AG04449 (cell line): ENCODE measurements around the gene NANOS3.

Experiments used
- CTCF ChIA-PET: fragments of 350-600 bp; formaldehyde crosslinking; extraction: SDS; loops from one replicate; lab custom pipeline; 2021; ENCODE audit warnings: antibody characterized with exemption; lab: Yijun Ruan, JAX
- POLR2A ChIA-PET: fragments of 400-600, 350-600 bp; formaldehyde crosslinking; extraction: SDS; loops from one replicate; lab custom pipeline; 2020; ENCODE audit warnings: antibody characterized with exemption, inconsistent platforms; lab: Yijun Ruan, JAX
- DNase-seq: peaks from one replicate; pipeline ENCODE4 v3.0.0-alpha.2; 2010; ENCODE audit warnings: low read depth, low spot score
- H3K4me3 ChIP-seq: 2 replicates; pipeline ENCODE4 v1.5.1; 2011; ENCODE audit warnings: low read depth, mild to moderate bottlenecking, control low read depth, low read length
- CTCF ChIP-seq: IDR thresholded peaks from one replicate; pipeline ENCODE4 v1.5.1; 2011; ENCODE audit warnings: mild to moderate bottlenecking, moderate library complexity, low read length, control low read depth, inconsistent platforms; ENCODE audit not compliant: insufficient read depth; ENCODE audit errors: missing control alignments

NANOS3 gene

GRCh38 chr19:13833330-13834243 lies 43.3 kb upstream of the NANOS3 start:
- peak; percentile 46 for TF ChIP-seq CTCF
- CTCF ChIA-PET: interaction anchor here (1.0 to 7.0 kb wide), 7 partner anchors 13 to 60 kb away, joined by 3 to 61 read pairs (median 6); partner anchors contain the start of gene C19orf53
- no peak for DNase-seq
- no peak overlapping the region; the same call in 1 of the 2 replicates for H3K4me3 ChIP-seq
- POLR2A ChIA-PET: interaction anchor here (0.7 to 9.0 kb wide), 6 partner anchors 14 to 39 kb away, joined by 3 to 149 read pairs (median 7); partner anchors contain the start of gene ZSWIM4

GRCh38 chr19:13834244-13835069 lies 42.5 kb upstream of the NANOS3 start:
- CTCF ChIA-PET: interaction anchor here (1.0 to 7.0 kb wide), 6 partner anchors 12 to 61 kb away, joined by 3 to 61 read pairs (median 6); partner anchors contain the start of gene C19orf53
- POLR2A ChIA-PET: interaction anchor here (0.9 to 9.0 kb wide), 3 partner anchors 13 to 28 kb away, joined by 4 to 149 read pairs (median 37); no protein-coding TSS in a partner anchor
- no peak for DNase-seq
- TF ChIP-seq CTCF: no peak
- H3K4me3 ChIP-seq: no peak overlapping the region; the same call in 1 of the 2 replicates

- POLR2A ChIA-PET: interaction anchor here (0.9 to 9.0 kb wide), 10 partner anchors 9 to 62 kb away, joined by 3 to 149 read pairs (median 6); partner anchors contain the start of genes C19orf53 and ZSWIM4
- H3K4me3 ChIP-seq: no peak overlapping the region
- DNase-seq: no peak
Measured at GRCh38 chr19:13835791-13836723, 40.9 kb upstream of the NANOS3 start.

GRCh38 chr19:13838435-13839129 lies 38.4 kb upstream of the NANOS3 start:
- peak overlapping the region; percentile 91 for H3K4me3 ChIP-seq
- POLR2A ChIA-PET: interaction anchor here (1.3 to 9.0 kb wide), 5 partner anchors 9 to 74 kb away, joined by 6 to 149 read pairs (median 37); partner anchors contain the start of gene MRI1
- CTCF ChIA-PET: interaction anchor here (1.4 to 7.0 kb wide), 3 partner anchors 14 to 54 kb away, joined by 4 to 61 read pairs (median 7); no protein-coding TSS in a partner anchor

More at GRCh38 chr19:13835791-13836723, 40.9 kb upstream of the NANOS3 start:
- TF ChIP-seq CTCF: no peak
- CTCF ChIA-PET: interaction anchor here (0.7 to 7.0 kb wide), 10 partner anchors 9 to 114 kb away, joined by 3 to 61 read pairs (median 6); no protein-coding TSS in a partner anchor

More at GRCh38 chr19:13838435-13839129, 38.4 kb upstream of the NANOS3 start:
- TF ChIP-seq CTCF: no peak
- no peak for DNase-seq
